Rectal smooth muscle tissue (tissue), 1 donor: Measurements from ENCODE around the gene HERC5.

ENCODE experiments used
- H3K27ac ChIP-seq: one replicate; pipeline ENCODE4 v1.7.0; 2013; ENCODE audit warnings: low read depth, low read length, inconsistent platforms
- H3K27me3 ChIP-seq: one replicate; pipeline ENCODE4 v1.7.0; 2013; ENCODE audit warnings: low read length; ENCODE audit not compliant: control insufficient read depth, insufficient read depth
- H3K36me3 ChIP-seq: one replicate; pipeline ENCODE4 v1.7.0; 2013; ENCODE audit warnings: low read length; ENCODE audit not compliant: control insufficient read depth, insufficient read depth
- H3K4me1 ChIP-seq: one replicate; pipeline ENCODE4 v1.7.0; 2013; ENCODE audit warnings: low read length; ENCODE audit not compliant: control insufficient read depth, insufficient read depth
- H3K4me3 ChIP-seq: one replicate; pipeline ENCODE4 v1.7.0; 2013; ENCODE audit warnings: low read length
- H3K9ac ChIP-seq: one replicate; pipeline ENCODE4 v1.7.0; 2013; ENCODE audit warnings: low read length

HERC5 gene

GRCh38 chr4:88456670-88457306 lies at the start of gene HERC5:
TSS of gene HERC5 (plus strand) at chr4:88457119. CDS start at chr4:88457270, 151 bp downstream.
- H3K27me3 ChIP-seq: no peaks in the 10 kb centered on the region

GRCh38 chr4:88409206-88409605 lies 47.7 kb upstream of the HERC5 start:
- Histone ChIP-seq H3K36me3 (no peaks in the 10 kb centered on the region), H3K4me1 (no peaks in the 10 kb centered on the region), H3K4me3 (no peak overlapping the region), H3K27me3 (no peaks in the 10 kb centered on the region), H3K27ac (no peak overlapping the region), H3K9ac (no peak overlapping the region)

More at GRCh38 chr4:88456670-88457306, at the start of gene HERC5:
- H3K4me1 ChIP-seq: no peaks in the 10 kb centered on the region
- H3K9ac ChIP-seq: peak within 1 kb of the TSS; percentile 47
- H3K36me3 ChIP-seq: no peaks in the 10 kb centered on the region
- H3K27ac ChIP-seq: peak within 1 kb of the TSS; percentile 56
- peak within 1 kb of the TSS; percentile 82 for H3K4me3 ChIP-seq

GRCh38 chr4:88409789-88410188 lies 47.1 kb upstream of the HERC5 start:
- Histone ChIP-seq H3K36me3 (no peaks in the 10 kb centered on the region), H3K9ac (no peak overlapping the region), H3K4me3 (no peak overlapping the region), H3K27ac (no peak overlapping the region), H3K4me1 (no peaks in the 10 kb centered on the region), H3K27me3 (no peaks in the 10 kb centered on the region)

- Histone ChIP-seq H3K4me1 (no peaks in the 10 kb centered on the region), H3K27me3 (no peaks in the 10 kb centered on the region), H3K9ac (no peak overlapping the region), H3K36me3 (no peaks in the 10 kb centered on the region), H3K27ac (no peak overlapping the region), H3K4me3 (no peak overlapping the region)
Observed at GRCh38 chr4:88411491-88412096, 45.3 kb upstream of the HERC5 start.

- Histone ChIP-seq H3K4me1 (no peaks in the 10 kb centered on the region), H3K27me3 (no peaks in the 10 kb centered on the region), H3K4me3 (no peak overlapping the region), H3K9ac (no peak overlapping the region), H3K27ac (no peak overlapping the region), H3K36me3 (no peaks in the 10 kb centered on the region)
Observed at GRCh38 chr4:88413801-88414200, 43.1 kb upstream of the HERC5 start.

- Histone ChIP-seq H3K27me3 (no peaks in the 10 kb centered on the region), H3K27ac (no peak overlapping the region), H3K4me3 (no peak overlapping the region), H3K36me3 (no peaks in the 10 kb centered on the region), H3K9ac (no peak overlapping the region), H3K4me1 (no peaks in the 10 kb centered on the region)
Observed at GRCh38 chr4:88414755-88415154, 42.2 kb upstream of the HERC5 start.

- H3K27ac ChIP-seq: no peak overlapping the region
- no peak overlapping the region for H3K9ac ChIP-seq
- no peak overlapping the region for H3K4me3 ChIP-seq
- H3K36me3 ChIP-seq: no peaks in the 10 kb centered on the region
- H3K4me1 ChIP-seq: no peaks in the 10 kb centered on the region
- no peaks in the 10 kb centered on the region for H3K27me3 ChIP-seq
Observed at GRCh38 chr4:88415982-88416381, 40.9 kb upstream of the HERC5 start.

GRCh38 chr4:88418411-88418810 lies 38.5 kb upstream of the HERC5 start:
- H3K27ac ChIP-seq: no peak overlapping the region
- H3K27me3 ChIP-seq: no peaks in the 10 kb centered on the region
- H3K4me1 ChIP-seq: no peaks in the 10 kb centered on the region
- no peaks in the 10 kb centered on the region for H3K36me3 ChIP-seq
- no peak overlapping the region for H3K9ac ChIP-seq
- H3K4me3 ChIP-seq: no peak overlapping the region

- no peaks in the 10 kb centered on the region for H3K4me1 ChIP-seq
- no peaks in the 10 kb centered on the region for H3K36me3 ChIP-seq
- no peak overlapping the region for H3K9ac ChIP-seq
- H3K27ac ChIP-seq: no peak overlapping the region
- no peaks in the 10 kb centered on the region for H3K27me3 ChIP-seq
- H3K4me3 ChIP-seq: no peak overlapping the region
Observed at GRCh38 chr4:88419874-88420273, 37.0 kb upstream of the HERC5 start.

GRCh38 chr4:88420844-88421243 lies 36.1 kb upstream of the HERC5 start:
- no peaks in the 10 kb centered on the region for H3K27me3 ChIP-seq
- no peaks in the 10 kb centered on the region for H3K4me1 ChIP-seq
- no peak overlapping the region for H3K4me3 ChIP-seq
- H3K27ac ChIP-seq: no peak overlapping the region
- no peaks in the 10 kb centered on the region for H3K36me3 ChIP-seq
- H3K9ac ChIP-seq: no peak overlapping the region

- Histone ChIP-seq H3K4me1 (no peaks in the 10 kb centered on the region), H3K9ac (no peak overlapping the region), H3K27ac (no peak overlapping the region), H3K4me3 (no peak overlapping the region), H3K36me3 (no peaks in the 10 kb centered on the region), H3K27me3 (no peaks in the 10 kb centered on the region)
Observed at GRCh38 chr4:88422403-88422802, 34.5 kb upstream of the HERC5 start.

- no peak overlapping the region for H3K27ac ChIP-seq
- no peaks in the 10 kb centered on the region for H3K27me3 ChIP-seq
- no peak overlapping the region for H3K4me3 ChIP-seq
- no peaks in the 10 kb centered on the region for H3K4me1 ChIP-seq
- no peak overlapping the region for H3K9ac ChIP-seq
- no peaks in the 10 kb centered on the region for H3K36me3 ChIP-seq
Observed at GRCh38 chr4:88429401-88429800, 27.5 kb upstream of the HERC5 start.
